Left lobe of liver (tissue), 2 donors: Measurements from ENCODE around the gene TMC8. TPM values are rescaled to one million over a fixed set of nuclear protein-coding genes. Genes with fewer than 3 reads are reported as not detected.
"Not testable (repeated sequence)": the region's sequence is repeated elsewhere in the genome, so short reads cannot be mapped to it uniquely, and the experiment has no call there.

Experiments used
- ATAC-seq: fragments of 200-7000 bp; cut with Tn5 transposase; one replicate; pipeline ENCODE4 v1.9.1; 2020; ENCODE audit warnings: mild to moderate bottlenecking, moderate library complexity
- DNase-seq: peaks from one replicate; pipeline ENCODE4 v3.0.0-alpha.2; 2020; ENCODE audit warnings: low spot score
- total RNA-seq: library from RNA; stranded (reverse); gene quantifications from one replicate; pipeline ENCODE4 v1.2.1, GENCODE V29; 2021
- donor health status: DM: no; HTN: no; CAD: no; lungs with moderate emphysema.
- donor health status: DM: no; HTN: yes; CAD: no.

Gene TMC8
- total RNA-seq, 1 donor from 2014 or later, result 3.9 TPM

DNA sequence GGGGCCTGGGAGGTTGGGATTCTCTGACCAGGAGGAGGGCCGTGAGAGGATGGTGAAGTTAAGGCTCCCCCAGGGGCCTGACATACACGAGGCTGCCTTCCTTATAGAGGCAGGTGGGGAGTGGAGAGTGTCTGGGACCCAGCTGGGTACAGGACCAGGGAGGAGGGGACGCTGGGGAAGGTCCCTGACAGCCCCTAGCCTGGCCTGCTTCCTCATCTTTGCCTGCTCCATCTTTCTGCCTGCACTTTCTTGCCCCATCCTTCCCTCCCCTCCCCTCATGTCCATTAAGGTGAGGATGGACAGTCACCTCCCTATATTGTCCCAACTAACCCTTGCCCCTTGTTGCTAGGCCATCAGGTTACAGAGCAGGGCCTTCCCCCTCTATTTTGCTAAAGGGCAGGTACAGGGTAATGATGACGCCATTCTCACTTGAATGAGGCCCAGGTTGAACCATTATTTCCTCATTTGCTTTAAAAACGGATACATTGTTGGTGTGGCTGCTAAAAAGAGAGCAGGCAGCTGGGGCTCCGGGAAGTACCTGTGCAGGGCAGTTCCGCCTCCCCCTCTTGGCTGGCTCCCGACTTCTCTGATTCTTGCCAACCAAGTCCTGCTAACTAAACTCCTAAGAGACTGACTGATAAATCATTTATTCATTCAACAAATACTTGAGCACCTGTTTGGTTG lies 16.9 kb downstream of the TMC8 start:
- no peak for ATAC-seq
- no peak for DNase-seq

DNA sequence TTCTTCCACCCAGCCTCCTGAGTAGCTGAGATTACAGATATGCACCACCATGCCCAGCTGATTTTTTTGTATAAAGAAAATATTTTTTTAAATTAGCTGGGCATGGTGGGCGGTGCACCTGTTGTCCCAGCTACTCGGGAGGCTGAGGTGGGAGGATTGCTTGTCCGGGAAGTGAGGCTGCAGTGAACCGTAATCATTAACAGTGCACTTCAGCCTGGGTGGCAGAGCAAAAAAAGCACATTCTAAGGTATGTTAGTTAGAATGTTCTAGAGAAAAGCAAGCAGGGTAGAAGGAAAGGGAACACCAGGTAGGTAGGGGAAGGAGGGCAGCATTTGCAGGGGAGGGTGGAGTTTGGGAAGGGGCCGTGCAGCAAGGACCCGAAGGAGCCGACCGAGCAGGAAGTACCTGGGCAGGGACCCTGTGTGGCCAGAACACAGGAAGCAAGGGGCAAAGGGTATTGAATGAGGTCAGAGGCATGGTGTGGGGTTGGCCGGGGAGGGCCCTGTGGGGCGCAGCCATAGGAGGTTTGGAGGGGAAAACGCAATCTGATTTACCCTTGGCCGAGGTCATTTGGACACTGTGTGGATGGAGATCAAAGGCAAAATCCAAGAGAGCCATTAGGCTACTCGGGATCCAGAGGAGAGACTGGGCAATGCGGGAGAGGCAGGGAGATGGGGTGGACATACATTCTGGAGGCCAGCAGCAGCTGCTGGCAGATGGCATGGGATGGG lies 17.9 kb downstream of the TMC8 start:
- ATAC-seq, result no peak
- DNase-seq, result no peak

DNA sequence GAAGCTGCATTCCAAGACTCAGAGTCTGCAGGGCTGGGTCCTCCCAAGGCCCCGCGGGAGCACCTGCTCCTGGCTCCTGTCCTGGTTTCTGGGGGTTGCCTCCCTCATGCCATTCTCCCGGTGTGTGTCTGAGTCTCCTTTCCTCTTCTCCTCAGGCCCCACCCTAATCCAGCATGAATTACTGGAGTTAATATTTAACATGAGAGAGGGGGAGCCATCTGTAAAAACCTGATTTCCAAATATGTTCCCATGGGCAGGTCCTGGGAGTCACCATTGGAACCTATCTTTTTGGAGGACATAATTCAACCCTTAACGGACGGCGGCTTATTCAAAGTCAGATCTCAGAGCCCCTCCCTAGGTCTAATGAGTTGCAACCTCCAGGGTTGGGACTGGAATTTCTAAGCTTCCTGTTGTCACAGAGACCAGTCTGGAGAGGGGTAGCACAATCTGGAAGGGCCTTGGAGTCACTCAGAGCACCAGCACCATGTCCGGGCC lies 21.0 kb downstream of the TMC8 start:
- ATAC-seq (peak; percentile 86), DNase-seq (no peak)

DNA sequence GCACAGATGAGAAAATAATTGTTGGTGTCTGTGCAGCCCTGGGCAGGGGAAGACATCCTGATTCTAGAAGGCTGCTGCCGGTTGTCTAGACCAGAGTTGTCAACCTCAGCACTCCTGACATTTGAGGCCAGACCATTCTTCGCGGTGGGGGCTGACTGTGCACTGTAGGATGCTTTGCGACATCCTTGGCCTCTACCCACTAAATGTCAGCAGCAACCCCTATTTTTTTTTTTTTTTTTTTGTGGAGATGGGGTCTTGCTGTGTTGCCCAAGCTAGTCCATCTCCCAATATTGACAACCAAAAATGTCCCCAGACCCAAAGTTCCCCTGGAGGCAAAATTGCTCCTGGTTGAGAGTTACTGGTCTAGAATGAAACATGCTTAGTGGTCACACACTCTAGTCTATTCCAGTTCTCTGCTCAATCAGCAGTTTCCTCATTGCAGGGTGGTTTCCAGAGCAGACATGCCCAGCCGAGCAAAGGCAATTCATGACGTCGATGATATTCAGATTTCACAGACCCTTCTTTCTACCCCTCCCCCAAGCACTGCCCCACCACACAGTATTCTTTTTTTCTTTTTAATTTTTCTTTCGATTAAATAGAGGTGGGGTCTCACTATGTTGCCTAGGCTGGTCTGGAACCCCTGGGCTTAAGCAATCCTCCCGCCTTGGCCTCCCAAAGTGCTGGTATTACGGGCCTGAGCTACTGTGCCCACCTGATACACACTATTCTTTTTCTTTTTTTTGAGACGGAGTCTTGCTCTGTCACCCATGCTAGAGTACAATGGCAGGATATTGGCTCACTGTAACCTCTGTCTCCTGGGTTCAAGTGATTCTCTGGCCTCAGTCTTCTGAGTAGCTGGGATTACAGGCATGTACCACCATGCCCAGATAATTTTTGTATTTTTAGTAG lies 24.6 kb downstream of the TMC8 start:
- no peak for DNase-seq
- peak; percentile 31 for ATAC-seq

DNA sequence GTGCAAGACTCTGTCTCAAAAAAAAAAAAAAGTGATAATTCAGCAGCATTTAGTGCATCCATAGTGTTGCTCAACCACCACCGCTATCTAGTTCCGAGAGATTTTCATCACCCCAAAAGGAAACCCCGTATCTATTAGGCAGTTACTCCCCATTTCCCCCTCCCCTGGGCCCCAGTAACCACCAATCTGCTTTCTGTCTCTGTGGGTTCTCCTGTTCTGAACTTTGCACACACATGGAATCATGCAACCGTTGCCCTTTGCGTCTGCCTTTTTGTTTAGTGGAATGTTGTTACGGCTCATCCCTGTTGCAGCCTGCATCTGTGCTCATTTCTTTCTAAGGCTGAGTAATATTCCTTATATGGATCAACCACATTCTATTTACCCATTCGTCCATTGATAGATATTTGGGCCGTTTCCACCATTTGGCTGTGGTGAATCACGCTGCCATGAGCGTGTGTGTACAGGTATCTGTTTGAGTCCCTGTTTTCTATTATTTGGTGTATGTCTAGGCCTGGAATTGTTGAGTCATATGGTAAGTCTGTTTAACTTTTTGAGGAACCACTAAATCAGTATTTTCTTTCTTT lies 29.1 kb downstream of the TMC8 start:
- ATAC-seq (no peak), DNase-seq (no peak)

DNA sequence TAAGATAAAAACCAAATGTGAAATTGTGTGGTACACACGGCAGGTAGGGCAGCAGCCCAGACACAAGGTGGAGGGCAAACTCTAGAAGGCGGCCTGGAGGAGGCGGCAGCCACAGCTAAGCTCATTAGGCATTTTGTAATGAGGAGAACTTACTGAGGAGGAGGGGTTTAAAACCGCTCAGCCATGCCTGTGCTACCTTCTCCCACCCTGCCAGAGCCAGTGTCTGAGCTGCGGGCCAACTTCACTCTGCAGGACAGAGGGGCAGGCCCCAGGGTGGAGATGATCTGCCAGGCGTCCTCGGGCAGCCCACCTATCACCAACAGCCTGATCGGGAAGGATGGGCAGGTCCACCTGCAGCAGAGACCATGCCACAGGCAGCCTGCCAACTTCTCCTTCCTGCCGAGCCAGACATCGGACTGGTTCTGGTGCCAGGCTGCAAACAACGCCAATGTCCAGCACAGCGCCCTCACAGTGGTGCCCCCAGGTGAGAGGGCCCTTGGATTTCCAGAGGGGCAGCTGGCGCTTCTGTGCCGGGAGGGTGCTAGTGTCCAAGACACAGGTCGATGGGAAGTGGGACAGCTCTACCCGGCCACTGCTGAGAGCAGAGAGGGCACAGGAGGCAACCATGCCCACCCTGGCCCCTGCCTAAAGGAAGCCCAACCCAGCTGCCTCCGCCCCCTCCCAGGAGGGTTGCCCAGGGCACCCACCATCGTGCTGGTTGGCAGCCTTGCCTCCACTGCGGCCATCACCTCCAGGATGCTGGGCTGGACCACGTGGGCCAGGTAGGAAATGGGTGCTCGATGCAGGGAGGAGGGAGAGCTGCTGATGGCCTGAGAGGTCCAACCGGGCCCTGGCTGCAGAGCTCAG lies 33.5 kb downstream of the TMC8 start:
- DNase-seq, result no peak

DNA sequence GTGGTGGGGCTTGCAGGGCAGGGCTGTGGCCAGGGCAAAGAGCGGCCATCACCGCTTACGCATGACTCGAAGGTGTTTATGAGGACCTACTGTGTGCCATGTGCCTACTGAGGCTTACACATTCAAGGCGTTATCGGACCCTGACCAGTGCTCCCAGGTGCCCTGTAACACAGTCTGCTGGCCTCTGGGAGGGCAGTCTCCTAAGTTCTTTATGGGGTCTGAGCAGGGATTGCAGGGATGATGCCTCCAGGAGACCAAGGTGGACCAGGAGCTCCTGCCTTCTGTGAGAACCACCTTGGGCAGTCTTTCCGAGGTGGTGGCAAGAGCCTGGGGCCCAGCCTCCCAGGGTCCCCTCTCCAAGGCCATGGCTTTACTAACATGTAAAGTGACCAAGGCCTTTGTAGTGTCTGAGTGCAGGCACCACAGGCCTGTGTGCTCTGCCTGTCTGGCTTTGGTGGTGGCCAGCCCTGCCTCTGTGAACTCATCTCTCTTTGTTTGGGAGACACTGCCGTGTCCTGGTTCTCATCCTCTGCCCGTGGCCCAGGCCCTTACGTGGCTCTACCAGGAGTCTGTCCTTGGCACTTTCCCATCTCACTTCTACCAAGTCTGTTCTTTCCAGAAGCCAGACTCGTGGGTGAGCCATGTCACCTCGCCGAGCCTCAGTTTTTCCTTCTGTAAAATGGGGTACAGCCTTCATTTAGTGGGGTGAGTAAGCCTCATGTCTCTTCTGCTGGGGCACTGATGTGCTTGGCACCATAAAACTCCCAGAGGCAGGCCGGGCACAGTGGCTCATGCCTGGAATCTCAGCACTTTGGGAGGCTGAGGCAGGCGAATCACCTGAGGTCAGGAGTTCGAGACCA lies 34.4 kb downstream of the TMC8 start:
- ATAC-seq (no peak), DNase-seq (no peak)

More for the DNA sequence above, 33.5 kb downstream of the TMC8 start:
- ATAC-seq, result no peak

DNA sequence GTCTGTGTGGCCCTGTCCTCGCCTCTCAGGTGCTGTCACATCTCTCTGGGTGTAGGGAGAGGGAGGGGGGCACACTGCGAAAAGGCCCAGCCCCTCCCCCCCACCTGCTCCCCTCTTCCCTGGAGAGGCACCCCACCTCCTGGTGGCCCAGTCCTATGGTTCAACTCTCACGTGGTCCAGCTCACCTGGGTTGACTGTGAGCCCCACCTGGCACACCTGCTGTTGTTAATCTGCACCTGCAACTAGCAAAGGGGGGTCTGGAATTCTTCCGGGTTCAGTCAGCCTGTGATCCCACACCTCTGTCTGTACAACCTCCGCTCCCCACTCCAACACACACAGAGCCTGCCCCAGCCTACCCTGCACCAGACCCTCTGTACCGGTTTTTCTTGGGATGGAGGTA lies 35.8 kb downstream of the TMC8 start:
- no peak for ATAC-seq
- DNase-seq, result no peak

DNA sequence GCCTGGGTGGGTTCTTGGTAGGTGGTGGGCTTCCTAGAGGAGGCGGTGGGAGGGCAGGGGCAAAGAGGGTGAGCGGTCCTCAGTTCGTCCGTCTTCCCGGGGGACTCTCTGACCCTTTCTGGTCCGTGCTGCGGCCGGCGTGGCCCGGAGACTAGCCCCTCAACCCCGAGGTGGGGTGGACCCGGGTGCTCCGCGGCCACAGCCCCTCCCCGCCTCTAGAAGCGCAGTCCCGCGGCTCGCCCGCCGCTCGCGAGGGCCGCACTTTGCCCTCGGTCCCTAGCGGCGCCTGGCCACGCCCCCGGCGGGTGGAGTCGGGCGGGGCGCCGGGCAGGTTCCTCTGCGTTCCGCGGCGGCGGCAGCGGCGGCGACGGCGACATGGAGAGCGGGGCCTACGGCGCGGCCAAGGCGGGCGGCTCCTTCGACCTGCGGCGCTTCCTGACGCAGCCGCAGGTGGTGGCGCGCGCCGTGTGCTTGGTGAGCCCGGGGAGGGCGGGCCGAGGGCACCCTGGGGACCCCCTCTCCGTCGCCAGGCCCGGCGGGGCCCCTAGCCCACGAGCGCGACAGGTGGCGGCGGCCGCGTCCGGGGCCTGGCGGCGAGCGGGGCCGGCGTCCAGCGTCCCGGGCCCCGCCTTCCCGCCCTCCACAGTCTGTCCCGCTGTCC lies 37.8 kb downstream of the TMC8 start, which contains the start of gene SYNGR2:
TSS of gene SYNGR2 (plus strand) at position 340 of the 661 bp plus-strand sequence. CDS start at position 376, 36 bp downstream.
- ATAC-seq (peak; percentile 90), DNase-seq (peak; percentile 89)

DNA sequence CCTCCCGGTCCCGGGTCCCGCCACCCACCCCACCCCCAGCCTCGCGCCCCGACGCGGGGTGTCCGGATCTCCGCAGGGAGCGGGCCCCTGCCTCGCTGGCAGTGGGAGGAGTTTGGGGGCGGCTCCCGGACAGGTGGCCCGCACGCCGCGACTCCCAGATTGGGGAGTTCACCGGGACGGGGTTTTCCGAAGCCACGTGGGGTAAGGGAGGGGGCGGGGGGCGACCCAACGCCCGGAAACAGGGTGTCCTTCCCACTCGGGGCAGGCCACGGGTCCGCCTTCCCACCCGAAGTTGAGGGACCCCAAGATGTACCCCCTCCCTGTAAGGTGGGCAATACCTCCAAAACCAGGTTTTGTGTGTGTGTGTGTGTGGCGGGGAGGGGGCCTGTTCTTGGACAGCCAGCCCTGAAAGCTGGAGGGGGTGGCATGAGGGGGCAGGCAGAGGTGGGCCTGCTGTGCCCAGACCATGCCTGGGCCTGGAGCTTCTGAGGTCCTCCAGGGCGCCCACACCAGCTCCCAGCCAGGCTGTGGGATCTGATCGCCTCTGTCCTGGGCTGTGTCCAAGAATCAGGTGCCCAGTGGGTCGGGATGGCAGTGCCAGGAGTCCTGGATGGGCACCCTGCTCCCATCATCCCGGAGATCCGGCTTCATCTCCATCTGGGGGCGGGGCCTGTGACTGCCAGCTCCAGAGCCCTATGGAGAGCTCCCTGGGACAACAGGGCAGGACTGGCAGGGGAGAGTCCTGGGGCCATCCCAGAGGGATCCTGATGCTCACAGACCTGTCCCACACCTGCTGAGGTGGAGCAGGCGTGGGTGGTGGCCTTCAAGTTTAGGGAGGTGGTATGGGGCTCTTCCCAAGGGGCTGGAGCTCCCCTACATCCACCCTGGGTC lies 38.6 kb downstream of the TMC8 start:
- DNase-seq, result peak; percentile 69
- ATAC-seq, result peak; percentile 64

DNA sequence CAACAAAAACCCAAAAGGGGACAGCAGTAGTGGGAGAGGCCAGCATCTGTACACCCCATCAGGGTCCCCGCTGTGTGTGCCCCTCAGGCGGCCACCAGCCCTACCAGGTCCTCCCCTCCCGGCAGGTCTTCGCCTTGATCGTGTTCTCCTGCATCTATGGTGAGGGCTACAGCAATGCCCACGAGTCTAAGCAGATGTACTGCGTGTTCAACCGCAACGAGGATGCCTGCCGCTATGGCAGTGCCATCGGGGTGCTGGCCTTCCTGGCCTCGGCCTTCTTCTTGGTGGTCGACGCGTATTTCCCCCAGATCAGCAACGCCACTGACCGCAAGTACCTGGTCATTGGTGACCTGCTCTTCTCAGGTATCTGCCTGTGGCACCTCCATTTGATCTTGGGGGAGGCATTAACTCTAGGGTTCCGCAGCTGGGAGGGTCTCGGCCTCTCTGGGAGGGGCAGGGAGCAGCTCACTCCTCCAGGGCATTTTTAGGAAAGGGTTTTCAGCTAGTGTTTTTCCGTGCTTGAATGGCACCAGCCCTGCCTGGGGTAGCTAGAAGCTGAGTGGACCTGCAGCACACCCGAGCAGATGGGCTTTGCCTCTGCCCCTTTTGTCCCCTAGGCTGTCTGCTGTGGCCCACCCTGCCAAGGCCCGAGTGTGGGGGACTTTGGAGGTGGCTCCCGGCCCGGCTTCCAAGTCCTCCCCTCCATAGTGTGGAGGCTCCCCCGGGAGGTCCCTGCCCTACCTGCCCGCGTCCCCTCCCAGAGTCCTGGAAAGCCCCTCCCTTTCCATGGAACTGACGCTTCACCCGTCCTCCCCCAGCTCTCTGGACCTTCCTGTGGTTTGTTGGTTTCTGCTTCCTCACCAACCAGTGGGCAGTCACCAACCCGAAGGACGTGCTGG lies 40.4 kb downstream of the TMC8 start:
- no peak for ATAC-seq

DNA sequence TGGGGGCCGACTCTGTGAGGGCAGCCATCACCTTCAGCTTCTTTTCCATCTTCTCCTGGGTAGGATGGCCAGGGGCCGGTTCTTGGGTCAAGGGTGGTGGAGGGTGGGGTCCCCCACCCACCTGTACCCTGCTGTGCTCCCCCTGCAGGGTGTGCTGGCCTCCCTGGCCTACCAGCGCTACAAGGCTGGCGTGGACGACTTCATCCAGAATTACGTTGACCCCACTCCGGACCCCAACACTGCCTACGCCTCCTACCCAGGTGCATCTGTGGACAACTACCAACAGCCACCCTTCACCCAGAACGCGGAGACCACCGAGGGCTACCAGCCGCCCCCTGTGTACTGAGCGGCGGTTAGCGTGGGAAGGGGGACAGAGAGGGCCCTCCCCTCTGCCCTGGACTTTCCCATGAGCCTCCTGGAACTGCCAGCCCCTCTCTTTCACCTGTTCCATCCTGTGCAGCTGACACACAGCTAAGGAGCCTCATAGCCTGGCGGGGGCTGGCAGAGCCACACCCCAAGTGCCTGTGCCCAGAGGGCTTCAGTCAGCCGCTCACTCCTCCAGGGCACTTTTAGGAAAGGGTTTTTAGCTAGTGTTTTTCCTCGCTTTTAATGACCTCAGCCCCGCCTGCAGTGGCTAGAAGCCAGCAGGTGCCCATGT lies 41.1 kb downstream of the TMC8 start:
- not testable (repeated sequence) for DNase-seq, ATAC-seq

More for the DNA sequence above, 40.4 kb downstream of the TMC8 start:
- no peak for DNase-seq

DNA sequence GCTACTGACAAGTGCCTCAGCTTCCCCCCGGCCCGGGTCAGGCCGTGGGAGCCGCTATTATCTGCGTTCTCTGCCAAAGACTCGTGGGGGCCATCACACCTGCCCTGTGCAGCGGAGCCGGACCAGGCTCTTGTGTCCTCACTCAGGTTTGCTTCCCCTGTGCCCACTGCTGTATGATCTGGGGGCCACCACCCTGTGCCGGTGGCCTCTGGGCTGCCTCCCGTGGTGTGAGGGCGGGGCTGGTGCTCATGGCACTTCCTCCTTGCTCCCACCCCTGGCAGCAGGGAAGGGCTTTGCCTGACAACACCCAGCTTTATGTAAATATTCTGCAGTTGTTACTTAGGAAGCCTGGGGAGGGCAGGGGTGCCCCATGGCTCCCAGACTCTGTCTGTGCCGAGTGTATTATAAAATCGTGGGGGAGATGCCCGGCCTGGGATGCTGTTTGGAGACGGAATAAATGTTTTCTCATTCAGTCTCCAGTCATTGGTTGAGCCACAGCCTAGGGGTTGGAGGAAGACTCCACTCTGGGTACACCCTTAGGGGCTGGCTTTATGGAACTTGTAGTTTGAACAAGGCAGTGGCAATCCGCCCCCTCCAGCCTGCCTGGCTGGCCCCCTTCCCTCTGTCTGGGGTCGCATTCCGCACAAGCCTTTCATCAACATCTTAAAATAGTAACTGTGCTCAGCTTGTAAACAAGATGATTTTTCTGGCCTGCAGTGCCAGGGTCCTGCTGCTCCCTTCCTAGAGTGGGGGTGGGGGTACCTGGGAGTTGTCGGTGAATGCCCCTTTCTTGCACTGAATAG lies 41.9 kb downstream of the TMC8 start:
- DNase-seq, result no peak
- no peak for ATAC-seq

DNA sequence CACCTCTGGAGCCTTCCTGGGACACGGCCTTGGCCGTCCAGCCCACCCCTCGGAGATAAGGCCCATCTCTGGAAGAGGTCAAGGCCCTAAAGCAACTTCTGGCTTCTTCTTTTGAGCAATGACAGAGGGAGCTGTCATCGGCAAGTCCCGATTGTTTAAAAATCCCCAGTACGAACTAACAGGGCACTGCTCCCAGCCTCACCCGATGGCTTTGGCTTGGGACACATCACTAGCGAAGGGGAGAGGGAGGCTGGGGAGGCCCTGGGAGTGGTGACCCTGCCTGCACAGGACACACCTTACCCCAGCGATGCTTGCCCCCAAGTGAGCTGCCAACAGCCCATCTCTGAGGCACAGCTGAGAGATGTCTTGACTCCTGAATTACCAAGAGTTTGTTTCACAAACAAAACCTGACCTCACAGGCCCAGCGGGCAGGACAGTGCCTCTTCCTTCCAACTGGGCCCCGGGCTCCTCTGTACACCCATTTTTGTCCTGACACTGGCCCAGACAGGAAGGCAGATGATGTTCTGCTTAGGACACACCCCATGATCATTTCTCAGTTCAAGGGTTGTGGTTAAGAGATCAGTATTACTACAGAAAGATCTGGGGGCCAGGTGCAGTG lies 42.6 kb downstream of the TMC8 start:
- ATAC-seq (no peak), DNase-seq (no peak)
